GM12878 (cell line): ENCODE data around the gene NPC1. TPM values are rescaled to one million over a fixed set of nuclear protein-coding genes. Genes with fewer than 3 reads are reported as not detected.

ENCODE experiments used
- ATF7 ChIP-seq: fragments of 450-650 bp; IDR thresholded peaks from 2 replicates; pipeline ENCODE4 v1.6.1; 2016; ENCODE audit warnings: low read depth, mild to moderate bottlenecking
- BMI1 ChIP-seq: fragments of 450-650 bp; IDR thresholded peaks from 2 replicates; pipeline ENCODE4 v1.6.1; 2016; ENCODE audit warnings: mild to moderate bottlenecking, moderate library complexity, borderline replicate concordance
- FOXM1 ChIP-seq: IDR thresholded peaks from 2 replicates; pipeline ENCODE4 v1.6.1; 2012; ENCODE audit warnings: low read depth, mild to moderate bottlenecking, inconsistent platforms, low read length, moderate library complexity
- GABPA ChIP-seq: IDR thresholded peaks from 2 replicates; pipeline ENCODE4 v1.6.1; 2014; ENCODE audit warnings: antibody characterized with exemption, low read depth, mild to moderate bottlenecking, inconsistent platforms
- HDAC2 ChIP-seq: fragments of 200-600 bp; sonication (generic); IDR thresholded peaks from 2 replicates; pipeline ENCODE4 v1.6.1; 2017
- HDAC6 ChIP-seq: fragments of 200-600 bp; sonication (generic); IDR thresholded peaks from one replicate; pipeline ENCODE4 v1.8.0; 2017; ENCODE audit warnings: antibody characterized with exemption; ENCODE audit not compliant: unreplicated experiment
- MEF2B ChIP-seq: fragments of 450-650 bp; IDR thresholded peaks from 2 replicates; pipeline ENCODE4 v1.6.1; 2018; ENCODE audit warnings: mild to moderate bottlenecking, moderate library complexity; ENCODE audit not compliant: partially characterized antibody, poor library complexity, severe bottlenecking
- MLLT1 ChIP-seq: fragments of 450-650 bp; IDR thresholded peaks from 2 replicates; pipeline ENCODE4 v1.6.1; 2016; ENCODE audit warnings: mild to moderate bottlenecking
- MYC ChIP-seq: IDR thresholded peaks from 2 replicates; pipeline ENCODE4 v1.6.1; 2011; ENCODE audit warnings: mild to moderate bottlenecking, low read length, moderate library complexity, inconsistent platforms; ENCODE audit not compliant: insufficient read depth, insufficient replicate concordance, insufficient read length, severe bottlenecking
- RCOR1 ChIP-seq: conservative IDR thresholded peaks from 2 replicates; pipeline ENCODE4 v1.6.1; 2012; ENCODE audit warnings: low read depth, low read length, improper control_type of control experiment
- RELB ChIP-seq: fragments of 450-650 bp; IDR thresholded peaks from 2 replicates; pipeline ENCODE4 v1.6.1; 2017; ENCODE audit warnings: low read depth, mild to moderate bottlenecking, moderate library complexity
- RFX5 ChIP-seq: IDR thresholded peaks from 2 replicates; pipeline ENCODE4 v1.6.1; 2011; ENCODE audit warnings: low read depth, low read length, improper control_type of control experiment
- SREBF1 ChIP-seq: IDR thresholded peaks from 2 replicates; pipeline ENCODE4 v1.6.1; 2012; ENCODE audit warnings: mild to moderate bottlenecking, low read length
- SRF ChIP-seq, 2 experiments: IDR thresholded peaks; 2 replicates each; pipeline ENCODE4 v1.6.1; 2011; ENCODE audit warnings: low read depth in 2 of 2, low read length in 2 of 2, mild to moderate bottlenecking in 1 of 2, moderate library complexity in 1 of 2
- STAT1 ChIP-seq: fragments of 450-650 bp; conservative IDR thresholded peaks from 2 replicates; pipeline ENCODE4 v1.6.1; 2014; ENCODE audit warnings: antibody characterized with exemption, mild to moderate bottlenecking
- SUPT20H ChIP-seq: IDR thresholded peaks from 2 replicates; pipeline ENCODE4 v1.6.1; 2011; ENCODE audit warnings: low read depth, mild to moderate bottlenecking, low read length, moderate library complexity, borderline replicate concordance; ENCODE audit not compliant: control insufficient read depth
- TAF1 ChIP-seq: IDR thresholded peaks from 2 replicates; pipeline ENCODE4 v1.6.1; 2011; ENCODE audit warnings: mild to moderate bottlenecking, low read depth, low read length, borderline replicate concordance
- TCF12 ChIP-seq: IDR thresholded peaks from 2 replicates; pipeline ENCODE4 v1.6.1; 2011; ENCODE audit warnings: low read depth, mild to moderate bottlenecking, low read length
- YBX1 ChIP-seq: fragments of 450-650 bp; IDR thresholded peaks from 2 replicates; pipeline ENCODE4 v1.6.1; 2016; ENCODE audit warnings: antibody characterized with exemption
- ZBTB33 ChIP-seq: fragments of 450-650 bp; IDR thresholded peaks from 2 replicates; pipeline ENCODE4 v1.6.1; 2017; ENCODE audit warnings: mild to moderate bottlenecking
- polyA plus RNA-seq, 11 experiments: library from polyadenylated mRNA; depleted of rRNA in 4 of 11; unstranded in 6 of 11; stranded (reverse) in 5 of 11; fragments of >200 nt; fragmentation: Nextera tagmentation in 4 of 11; fragmentation: Illumina TruSeq in 1 of 11; extraction: Ambion mirVana in 4 of 11; extraction: Trizol in 1 of 11; gene quantifications; 1 replicate in 1 of 11; 2 replicates in 10 of 11; pipeline versions ENCODE4 v1.2.1 to v1.2.3, GENCODE V29; 2011 to 2016; ENCODE audit warnings: inconsistent platforms in 2 of 11, missing spikeins in 2 of 11, low read depth in 1 of 11
- total RNA-seq, 4 experiments: library from RNA; depleted of rRNA in 3 of 4; stranded (reverse); fragments of >200 nt in 3 of 4; fragmentation: Illumina TruSeq in 1 of 4; extraction: Trizol in 1 of 4; gene quantifications; 2 replicates each; pipeline versions ENCODE4 v1.2.1 to v1.2.3, GENCODE V29; 2013 to 2021
- TF ChIP-seq, protein P1 (sequence below): fragments of 450-650 bp; IDR thresholded peaks from 2 replicates; pipeline ENCODE4 v1.6.1; 2018; ENCODE audit warnings: mild to moderate bottlenecking, low read depth, moderate library complexity; ENCODE audit not compliant: partially characterized antibody

The NPC1 gene
- total and polyA plus RNA-seq, 10 of the 15 experiments (the other 5 are each of a cell fraction or from before 2014, with no cell fraction given) = 10.1 to 45.2 (median 19.4) TPM

DNA sequence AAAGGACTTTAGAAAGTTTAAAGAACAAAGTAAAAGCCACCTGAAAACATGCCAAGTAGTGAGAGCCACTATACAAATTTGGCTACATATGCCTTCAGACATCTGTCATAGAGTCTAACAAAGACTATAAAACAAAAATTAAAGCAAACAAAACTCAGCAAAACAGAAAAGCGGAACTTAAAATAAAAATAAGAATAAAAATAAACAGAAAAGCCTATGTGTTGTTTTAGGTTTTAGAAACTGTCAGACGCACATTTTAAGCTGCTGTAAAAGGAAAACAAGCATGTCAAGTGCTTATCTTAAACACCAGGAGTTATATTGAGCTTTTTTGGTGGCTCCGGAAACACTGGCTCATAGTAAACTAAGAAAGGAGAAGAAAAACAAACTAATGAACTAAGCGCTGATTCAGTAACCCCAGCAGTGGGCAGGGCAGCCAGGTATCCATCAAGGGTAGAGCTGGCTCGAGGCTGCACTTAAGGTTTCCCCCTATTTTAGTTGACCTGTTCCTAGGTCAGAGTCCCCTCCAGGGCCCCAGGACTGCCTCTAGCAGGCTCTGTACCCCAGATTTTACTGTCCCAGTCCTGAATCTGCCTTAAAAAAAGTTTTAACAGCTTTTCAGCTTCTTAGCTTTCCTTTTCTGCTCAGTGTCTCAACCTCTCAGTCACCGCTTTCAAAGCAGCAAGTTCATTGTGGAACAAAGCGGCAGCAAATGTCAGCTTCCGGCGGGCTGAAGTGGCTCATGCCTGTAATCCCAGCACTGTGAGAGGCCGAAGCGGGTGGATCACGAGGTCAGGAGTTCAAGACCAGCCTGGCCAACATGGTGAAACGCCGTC, 98.4 kb downstream of the NPC1 start (continued):
- TF ChIP-seq SUPT20H (no peak), RCOR1 (no peak), MEF2B (peak; percentile 28), FOXM1 (no peak), BMI1 (no peak), HDAC6 (no peak), RELB (no peak), HDAC2 (no peak), MLLT1 (peak; percentile 54; the same call in 1 of the 2 replicates), ATF7 (no peak), ZBTB33 (no peak), RFX5 (no peak), SRF (IDR thresholded peaks at IDR 0.05; ENCODE audit: low read depth in 2 of 2, low read length in 2 of 2) (no peak), YBX1 (no peak), MYC (no peak), GABPA (no peak), TCF12 (no peak), STAT1 (no peak), TAF1 (no peak), SREBF1 (no peak)
- TF ChIP-seq, protein P1, sequence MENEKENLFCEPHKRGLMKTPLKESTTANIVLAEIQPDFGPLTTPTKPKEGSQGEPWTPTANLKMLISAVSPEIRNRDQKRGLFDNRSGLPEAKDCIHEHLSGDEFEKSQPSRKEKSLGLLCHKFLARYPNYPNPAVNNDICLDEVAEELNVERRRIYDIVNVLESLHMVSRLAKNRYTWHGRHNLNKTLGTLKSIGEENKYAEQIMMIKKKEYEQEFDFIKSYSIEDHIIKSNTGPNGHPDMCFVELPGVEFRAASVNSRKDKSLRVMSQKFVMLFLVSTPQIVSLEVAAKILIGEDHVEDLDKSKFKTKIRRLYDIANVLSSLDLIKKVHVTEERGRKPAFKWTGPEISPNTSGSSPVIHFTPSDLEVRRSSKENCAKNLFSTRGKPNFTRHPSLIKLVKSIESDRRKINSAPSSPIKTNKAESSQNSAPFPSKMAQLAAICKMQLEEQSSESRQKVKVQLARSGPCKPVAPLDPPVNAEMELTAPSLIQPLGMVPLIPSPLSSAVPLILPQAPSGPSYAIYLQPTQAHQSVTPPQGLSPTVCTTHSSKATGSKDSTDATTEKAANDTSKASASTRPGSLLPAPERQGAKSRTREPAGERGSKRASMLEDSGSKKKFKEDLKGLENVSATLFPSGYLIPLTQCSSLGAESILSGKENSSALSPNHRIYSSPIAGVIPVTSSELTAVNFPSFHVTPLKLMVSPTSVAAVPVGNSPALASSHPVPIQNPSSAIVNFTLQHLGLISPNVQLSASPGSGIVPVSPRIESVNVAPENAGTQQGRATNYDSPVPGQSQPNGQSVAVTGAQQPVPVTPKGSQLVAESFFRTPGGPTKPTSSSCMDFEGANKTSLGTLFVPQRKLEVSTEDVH = no peak
